ENCODE data around the gene SF3A2. TPM values are rescaled to one million over a fixed set of nuclear protein-coding genes. Genes with fewer than 3 reads are reported as not detected.

Gene SF3A2
- total RNA-seq, 2 experiments from 2014 or later = 142 to 151 TPM

DNA sequence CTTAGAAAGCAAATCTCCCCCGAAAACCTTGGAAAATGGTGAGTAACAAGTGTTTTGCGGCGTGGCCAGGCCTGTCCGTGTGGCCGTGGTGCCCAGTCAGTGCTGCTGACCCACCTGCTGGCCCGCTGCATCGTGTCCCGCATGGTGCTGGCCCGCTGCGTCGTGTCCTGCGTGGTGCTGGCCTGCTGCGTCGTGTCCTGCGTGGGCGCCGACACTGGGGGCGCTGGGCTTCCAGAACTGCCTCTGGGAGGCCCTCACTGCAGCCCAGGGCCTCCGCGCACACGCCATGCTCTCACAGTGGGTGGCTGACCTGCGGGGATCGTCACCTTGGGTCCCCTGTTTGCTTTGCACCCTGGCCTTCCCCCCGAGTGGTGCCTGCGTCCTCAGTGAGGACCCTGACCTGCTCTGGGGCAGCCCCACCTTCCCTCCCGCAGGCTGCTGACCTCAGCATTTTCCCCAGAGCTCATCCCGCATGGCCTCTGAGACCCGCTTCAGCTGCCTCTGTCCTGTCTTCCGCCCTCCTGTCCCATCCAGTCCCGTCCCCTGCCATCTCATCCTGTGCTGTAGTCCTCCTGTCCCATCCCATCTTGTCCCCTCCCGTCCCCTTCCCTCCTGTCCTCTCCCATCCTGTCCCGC lies 11.1 kb upstream of the SF3A2 start:
- Mint-ChIP-seq H3K27me3 (no peaks in the 10 kb centered on the region), H3K4me3 (no peak overlapping the region), H3K9me3 (no peaks in the 10 kb centered on the region), H3K4me1 (peaks cover 6% of the 10 kb centered on the region), H3K36me3 (ENCODE audit: low read depth) (peaks cover 23% of the 10 kb centered on the region), H3K27ac (no peak overlapping the region)
- POLR2A ChIA-PET = no interaction called here
- no peak for DNase-seq
- CTCF ChIA-PET = no interaction called here

DNA sequence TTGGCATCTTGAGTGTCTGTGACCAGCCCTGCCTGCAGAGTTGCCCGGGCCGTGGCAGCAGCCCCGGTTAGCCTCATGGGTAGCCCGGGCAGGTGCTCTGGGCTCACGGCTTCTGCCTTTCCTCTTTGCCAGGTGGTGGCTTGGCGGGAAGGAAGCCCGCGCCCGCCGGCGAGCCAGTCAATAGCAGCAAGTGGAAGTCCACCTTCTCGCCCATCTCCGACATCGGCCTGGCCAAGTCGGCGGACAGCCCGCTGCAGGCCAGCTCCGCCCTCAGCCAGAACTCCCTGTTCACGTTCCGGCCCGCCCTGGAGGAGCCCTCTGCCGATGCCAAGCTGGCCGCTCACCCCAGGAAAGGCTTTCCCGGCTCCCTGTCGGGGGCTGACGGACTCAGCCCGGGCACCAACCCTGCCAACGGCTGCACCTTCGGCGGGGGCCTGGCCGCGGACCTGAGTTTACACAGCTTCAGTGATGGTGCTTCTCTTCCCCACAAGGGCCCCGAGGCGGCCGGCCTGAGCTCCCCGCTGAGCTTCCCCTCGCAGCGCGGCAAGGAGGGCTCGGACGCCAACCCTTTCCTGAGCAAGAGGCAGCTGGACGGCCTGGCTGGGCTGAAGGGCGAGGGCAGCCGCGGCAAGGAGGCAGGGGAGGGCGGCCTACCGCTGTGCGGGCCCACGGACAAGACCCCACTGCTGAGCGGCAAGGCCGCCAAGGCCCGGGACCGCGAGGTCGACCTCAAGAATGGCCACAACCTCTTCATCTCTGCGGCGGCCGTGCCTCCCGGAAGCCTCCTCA lies 10.4 kb upstream of the SF3A2 start:
- Mint-ChIP-seq H3K4me1 (peaks cover 6% of the 10 kb centered on the region), H3K9me3 (no peaks in the 10 kb centered on the region), H3K36me3 (ENCODE audit: low read depth) (peaks cover 23% of the 10 kb centered on the region), H3K4me3 (no peak overlapping the region), H3K27ac (no peak overlapping the region), H3K27me3 (no peaks in the 10 kb centered on the region)
- DNase-seq = no peak
- ChIA-PET POLR2A (no interaction called here), CTCF (interaction anchor here (1.1 kb wide), 1 partner anchor 10 kb away, joined by 3 read pairs; the partner anchor contains the start of gene PLEKHJ1)

DNA sequence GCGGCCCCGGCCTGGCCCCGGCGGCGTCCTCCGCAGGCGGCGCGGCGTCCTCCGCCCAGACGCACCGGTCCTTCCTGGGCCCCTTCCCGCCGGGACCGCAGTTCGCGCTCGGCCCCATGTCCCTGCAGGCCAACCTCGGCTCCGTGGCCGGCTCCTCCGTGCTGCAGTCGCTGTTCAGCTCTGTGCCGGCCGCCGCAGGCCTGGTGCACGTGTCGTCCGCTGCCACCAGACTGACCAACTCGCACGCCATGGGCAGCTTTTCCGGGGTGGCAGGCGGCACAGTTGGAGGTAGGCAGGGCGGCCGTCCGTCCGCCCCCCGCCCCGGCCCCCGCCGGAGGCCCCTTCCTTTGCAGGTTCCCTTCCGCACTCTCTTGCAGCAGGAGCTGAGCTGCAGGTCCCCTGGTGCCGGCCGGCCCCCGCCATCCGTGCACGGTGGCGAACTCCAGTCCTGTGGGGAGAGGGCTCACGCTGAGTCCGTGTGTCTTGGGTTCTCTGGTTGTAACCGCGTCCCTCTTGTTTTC lies 9.7 kb upstream of the SF3A2 start:
- H3K4me3 Mint-ChIP-seq = no peak overlapping the region
- H3K4me1 Mint-ChIP-seq = peaks cover 6% of the 10 kb centered on the region
- H3K36me3 Mint-ChIP-seq (ENCODE audit: low read depth) = peaks cover 23% of the 10 kb centered on the region
- ChIA-PET CTCF (interaction anchor here (1.1 kb wide), 1 partner anchor 9 kb away, joined by 3 read pairs; the partner anchor contains the start of gene PLEKHJ1), POLR2A (no interaction called here)
- H3K27me3 Mint-ChIP-seq = no peaks in the 10 kb centered on the region
- no peaks in the 10 kb centered on the region for H3K9me3 Mint-ChIP-seq
- no peak for DNase-seq
- H3K27ac Mint-ChIP-seq = no peak overlapping the region

DNA sequence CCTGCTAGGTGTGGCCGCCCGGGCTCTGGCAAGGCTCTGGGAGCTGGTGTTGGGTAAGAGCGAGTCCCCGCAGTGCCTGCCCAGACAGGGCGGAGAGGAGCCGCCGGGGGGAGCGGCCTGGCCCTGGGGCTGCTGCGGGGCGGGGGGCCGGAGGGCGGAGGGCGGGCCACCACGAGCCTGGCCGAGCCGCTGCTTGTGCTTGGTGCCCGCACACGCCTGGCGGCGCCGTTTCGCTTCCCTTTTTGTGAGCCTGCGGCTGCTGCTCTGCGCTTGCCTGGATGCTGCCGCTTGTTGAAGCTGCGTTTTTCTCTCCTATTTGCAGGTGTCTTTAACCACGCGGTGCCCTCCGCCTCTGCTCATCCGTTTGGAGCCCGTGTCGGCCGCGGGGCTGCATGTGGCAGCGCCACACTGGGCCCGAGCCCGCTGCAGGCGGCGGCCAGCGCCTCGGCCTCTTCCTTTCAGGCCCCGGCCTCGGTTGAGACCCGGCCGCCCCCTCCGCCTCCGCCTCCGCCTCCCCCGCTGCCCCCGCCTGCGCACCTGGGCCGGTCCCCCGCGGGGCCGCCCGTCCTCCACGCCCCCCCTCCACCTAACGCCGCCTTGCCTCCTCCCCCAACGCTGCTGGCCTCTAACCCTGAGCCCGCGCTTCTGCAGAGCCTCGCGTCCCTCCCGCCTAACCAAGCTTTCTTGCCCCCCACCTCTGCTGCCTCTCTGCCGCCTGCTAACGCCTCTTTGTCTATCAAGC lies 9.0 kb upstream of the SF3A2 start:
- Mint-ChIP-seq H3K4me1 (peaks cover 6% of the 10 kb centered on the region), H3K27me3 (no peaks in the 10 kb centered on the region), H3K27ac (no peak overlapping the region), H3K4me3 (no peak overlapping the region), H3K36me3 (ENCODE audit: low read depth) (peaks cover 25% of the 10 kb centered on the region), H3K9me3 (no peaks in the 10 kb centered on the region)
- ChIA-PET POLR2A (no interaction called here), CTCF (interaction anchor here (1.2 kb wide), 1 partner anchor 12 kb away, joined by 3 read pairs; no protein-coding TSS in a partner anchor)
- DNase-seq = no peak

DNA sequence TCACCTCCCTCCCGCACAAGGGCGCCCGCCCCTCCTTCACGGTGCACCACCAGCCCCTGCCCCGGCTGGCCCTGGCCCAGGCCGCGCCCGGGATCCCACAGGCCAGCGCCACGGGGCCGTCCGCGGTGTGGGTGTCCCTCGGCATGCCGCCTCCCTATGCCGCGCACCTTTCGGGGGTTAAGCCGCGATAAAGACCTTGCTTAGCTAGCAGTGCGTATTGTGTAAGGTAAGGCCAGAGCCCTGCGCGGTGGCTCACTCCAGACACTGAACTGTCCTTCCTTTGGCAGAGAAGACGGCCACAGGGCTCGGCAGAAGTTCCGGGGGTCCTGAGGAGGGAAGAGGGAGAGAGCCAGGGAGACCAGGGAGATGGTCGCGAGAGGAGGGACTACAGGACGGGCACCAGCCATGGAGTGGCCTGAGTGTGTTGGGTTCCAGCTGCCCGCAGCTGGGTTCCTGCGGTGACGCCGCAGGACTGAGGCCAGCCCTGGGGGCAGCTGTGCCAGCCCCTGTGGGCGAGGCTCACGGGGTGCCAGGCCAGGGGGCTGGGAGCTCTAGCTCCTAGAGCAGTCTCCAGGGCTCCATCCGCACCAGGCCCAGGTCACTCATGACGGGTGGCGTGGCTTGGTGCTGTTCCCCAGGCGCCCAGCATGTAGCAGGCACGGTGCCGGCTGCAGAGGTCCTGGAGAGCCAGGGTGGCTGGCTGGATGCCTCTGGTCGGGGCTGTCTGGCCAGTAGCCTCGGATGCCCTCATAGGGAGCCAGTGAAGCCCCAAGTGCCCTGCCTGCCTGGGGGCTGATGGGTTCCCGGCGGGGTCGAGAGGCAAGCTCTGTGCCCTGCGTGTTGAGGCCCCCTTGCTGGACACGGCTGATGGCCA lies 8.2 kb upstream of the SF3A2 start:
- H3K27ac Mint-ChIP-seq = no peak overlapping the region
- POLR2A ChIA-PET = no interaction called here
- H3K4me3 Mint-ChIP-seq = no peak overlapping the region
- CTCF ChIA-PET = interaction anchor here (0.5 to 1.2 kb wide), 2 partner anchors 12 to 75 kb away, joined by 3 to 5 read pairs; no protein-coding TSS in a partner anchor
- H3K36me3 Mint-ChIP-seq (ENCODE audit: low read depth) = peaks cover 30% of the 10 kb centered on the region
- H3K27me3 Mint-ChIP-seq = no peaks in the 10 kb centered on the region
- H3K4me1 Mint-ChIP-seq = peaks cover 10% of the 10 kb centered on the region
- no peaks in the 10 kb centered on the region for H3K9me3 Mint-ChIP-seq
- DNase-seq = no peak

DNA sequence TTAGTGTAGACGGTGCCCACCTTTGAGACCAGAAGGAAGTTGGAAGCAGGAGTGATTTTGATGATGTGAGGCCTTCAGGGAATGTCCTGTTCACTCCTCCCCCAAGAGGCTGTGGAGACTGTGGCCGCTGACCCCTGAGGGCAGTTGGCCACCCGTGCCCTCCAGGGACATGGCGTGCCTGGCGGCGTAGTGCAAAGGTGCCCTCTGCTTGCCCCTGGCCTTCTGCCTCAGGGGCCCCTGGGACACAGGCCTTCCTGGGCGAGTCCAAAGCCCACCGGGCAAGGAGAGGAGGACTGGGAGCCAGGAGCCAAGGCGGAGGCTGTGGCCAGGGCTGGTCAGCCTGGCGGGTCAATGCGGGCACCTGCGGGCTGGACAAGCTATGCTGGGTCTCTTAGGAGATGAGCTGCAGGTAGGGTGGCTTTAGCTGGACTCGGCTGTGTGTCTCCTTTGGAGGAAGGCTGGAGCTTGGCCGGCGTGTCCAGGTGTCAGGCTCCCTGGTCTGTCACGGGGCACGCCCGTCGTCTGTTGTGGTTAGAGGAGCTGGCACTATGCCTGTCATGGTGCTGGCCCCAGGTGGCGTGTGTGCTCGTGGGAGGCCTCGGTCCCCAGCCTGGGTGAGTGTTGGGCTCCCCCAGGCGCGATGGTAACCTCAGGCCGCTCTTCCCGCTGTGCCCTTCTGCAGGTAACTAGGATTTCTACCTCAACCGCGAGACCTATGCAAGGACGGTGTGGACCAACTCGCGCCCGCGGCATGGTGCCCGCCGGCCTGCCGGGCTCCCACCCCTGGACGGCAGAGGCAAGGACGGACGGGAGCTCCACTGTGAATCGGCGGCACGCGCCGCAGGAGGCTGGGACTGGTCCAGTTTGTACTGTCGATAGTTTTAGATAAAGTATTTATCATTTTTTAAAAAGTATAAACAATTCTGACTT lies 7.3 kb upstream of the SF3A2 start:
- Mint-ChIP-seq H3K36me3 (ENCODE audit: low read depth) (peaks cover 30% of the 10 kb centered on the region), H3K4me3 (no peak overlapping the region), H3K27me3 (no peaks in the 10 kb centered on the region), H3K9me3 (no peaks in the 10 kb centered on the region), H3K4me1 (peaks cover 9% of the 10 kb centered on the region), H3K27ac (no peak overlapping the region)
- ChIA-PET POLR2A (interaction anchor here (0.6 kb wide), 2 partner anchors 71 to 303 kb away, joined by 3 to 14 read pairs; no protein-coding TSS in a partner anchor), CTCF (interaction anchor here (0.5 kb wide), 1 partner anchor 76 kb away, joined by 5 read pairs; no protein-coding TSS in a partner anchor)
- no peak for DNase-seq

DNA sequence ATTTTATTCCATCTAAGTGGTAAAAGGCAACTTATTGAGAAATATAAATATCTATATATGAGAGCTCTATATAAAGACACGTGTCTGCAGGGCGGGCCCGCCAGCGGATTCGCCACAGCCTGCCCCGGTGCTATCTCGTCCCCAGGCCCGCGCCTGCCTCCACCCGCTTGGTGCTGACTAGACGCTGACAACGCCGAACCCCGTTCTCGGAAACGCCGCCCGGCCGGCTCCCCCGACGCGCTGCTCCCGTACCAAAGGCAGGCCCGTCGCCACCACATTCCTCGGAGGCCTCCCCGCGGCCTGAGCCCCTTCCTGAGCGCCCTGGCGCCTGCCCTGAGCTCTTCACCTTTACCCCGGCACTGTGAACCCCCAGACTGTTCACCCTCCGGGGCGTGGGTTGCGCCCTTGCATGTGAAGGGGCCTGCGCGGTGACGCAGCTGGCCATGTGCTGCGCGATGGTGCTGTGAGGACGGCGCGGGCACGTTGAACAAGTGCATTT lies 6.5 kb upstream of the SF3A2 start:
- Mint-ChIP-seq H3K27me3 (no peaks in the 10 kb centered on the region), H3K9me3 (no peaks in the 10 kb centered on the region), H3K4me1 (peaks cover 13% of the 10 kb centered on the region), H3K27ac (no peak overlapping the region), H3K4me3 (no peak overlapping the region), H3K36me3 (ENCODE audit: low read depth) (peaks cover 32% of the 10 kb centered on the region)
- DNase-seq = no peak
- ChIA-PET CTCF (interaction anchor here (0.7 to 1.1 kb wide), 2 partner anchors 41 to 43 kb away, joined by 3 read pairs; no protein-coding TSS in a partner anchor), POLR2A (interaction anchor here (0.6 kb wide), 2 partner anchors 72 to 304 kb away, joined by 3 to 14 read pairs; no protein-coding TSS in a partner anchor)

DNA sequence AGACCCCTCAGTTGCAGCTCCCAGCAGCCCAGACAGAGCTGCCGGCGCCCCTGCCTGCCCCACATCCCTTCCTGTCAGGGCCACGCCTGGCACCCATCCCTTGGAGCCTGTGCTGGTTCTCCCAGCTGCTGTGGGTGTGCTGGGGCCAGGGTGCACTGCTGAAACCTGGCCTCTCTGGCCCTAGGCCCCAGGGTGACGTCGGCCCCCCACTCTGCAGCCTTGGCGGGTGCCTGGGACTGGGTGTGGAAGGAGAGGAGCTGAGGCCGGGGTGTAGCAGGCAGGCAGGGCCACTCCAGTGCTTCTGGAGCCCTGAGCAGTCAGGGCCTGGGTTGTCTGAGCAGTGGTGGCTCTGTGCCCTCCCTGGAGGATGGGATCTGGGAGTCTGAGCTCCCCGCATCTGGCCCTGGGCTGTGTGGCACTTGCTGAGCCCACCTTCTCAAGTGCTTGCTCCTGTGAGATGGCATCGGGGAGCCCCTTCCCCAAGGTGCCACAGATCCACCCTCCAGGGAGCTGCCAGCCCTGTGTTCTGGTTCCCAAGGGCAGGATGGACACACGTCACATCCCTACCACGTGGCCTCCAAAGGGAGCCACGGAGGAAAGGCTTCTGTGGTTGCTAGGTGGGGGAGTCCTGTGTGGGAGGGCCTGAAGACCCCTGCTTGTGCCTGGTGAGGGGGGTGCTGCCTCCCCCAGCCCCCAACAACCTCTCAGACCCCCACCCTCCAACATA lies 5.7 kb upstream of the SF3A2 start:
- no peaks in the 10 kb centered on the region for H3K9me3 Mint-ChIP-seq
- H3K4me3 Mint-ChIP-seq = no peak overlapping the region
- no peaks in the 10 kb centered on the region for H3K27me3 Mint-ChIP-seq
- no peak for DNase-seq
- H3K36me3 Mint-ChIP-seq (ENCODE audit: low read depth) = peaks cover 31% of the 10 kb centered on the region
- ChIA-PET CTCF (interaction anchor here (0.7 to 1.1 kb wide), 2 partner anchors 40 to 43 kb away, joined by 3 read pairs; no protein-coding TSS in a partner anchor), POLR2A (no interaction called here)
- peaks cover 15% of the 10 kb centered on the region for H3K4me1 Mint-ChIP-seq
- H3K27ac Mint-ChIP-seq = no peak overlapping the region

DNA sequence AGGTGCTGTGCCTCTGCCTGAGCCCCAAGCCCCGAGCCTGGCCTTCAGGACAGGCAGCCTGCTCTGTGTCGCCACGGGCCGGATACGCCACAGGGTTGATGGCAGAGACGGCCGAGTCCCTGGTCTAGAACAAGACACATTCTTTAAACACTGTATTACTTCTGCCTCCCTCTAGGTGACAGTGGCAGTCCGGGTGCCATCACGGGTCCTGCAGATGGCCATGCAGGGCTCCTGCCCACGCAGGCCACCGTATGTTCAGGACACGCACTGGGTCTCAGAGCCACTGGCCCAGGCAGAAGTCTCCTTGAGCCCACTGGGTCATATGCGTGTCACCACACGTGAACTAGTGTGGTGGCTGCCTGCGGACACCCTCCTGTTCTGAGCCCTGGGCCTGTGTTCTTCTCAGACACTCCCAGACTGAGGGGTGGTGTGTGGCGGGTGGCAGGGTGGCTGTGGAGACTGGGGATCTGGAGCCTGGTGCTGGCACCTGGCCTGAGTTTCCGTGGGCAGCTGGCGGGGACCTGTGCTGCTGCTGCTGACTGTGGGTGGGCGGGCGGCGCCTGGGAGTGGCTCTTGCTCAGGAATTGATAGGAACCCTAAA lies 4.9 kb upstream of the SF3A2 start:
- Mint-ChIP-seq H3K9me3 (no peaks in the 10 kb centered on the region), H3K27ac (no peak overlapping the region), H3K4me3 (no peak overlapping the region), H3K4me1 (peaks cover 18% of the 10 kb centered on the region), H3K27me3 (no peaks in the 10 kb centered on the region), H3K36me3 (ENCODE audit: low read depth) (peaks cover 34% of the 10 kb centered on the region)
- DNase-seq = no peak
- POLR2A ChIA-PET = no interaction called here
- CTCF ChIA-PET = no interaction called here

DNA sequence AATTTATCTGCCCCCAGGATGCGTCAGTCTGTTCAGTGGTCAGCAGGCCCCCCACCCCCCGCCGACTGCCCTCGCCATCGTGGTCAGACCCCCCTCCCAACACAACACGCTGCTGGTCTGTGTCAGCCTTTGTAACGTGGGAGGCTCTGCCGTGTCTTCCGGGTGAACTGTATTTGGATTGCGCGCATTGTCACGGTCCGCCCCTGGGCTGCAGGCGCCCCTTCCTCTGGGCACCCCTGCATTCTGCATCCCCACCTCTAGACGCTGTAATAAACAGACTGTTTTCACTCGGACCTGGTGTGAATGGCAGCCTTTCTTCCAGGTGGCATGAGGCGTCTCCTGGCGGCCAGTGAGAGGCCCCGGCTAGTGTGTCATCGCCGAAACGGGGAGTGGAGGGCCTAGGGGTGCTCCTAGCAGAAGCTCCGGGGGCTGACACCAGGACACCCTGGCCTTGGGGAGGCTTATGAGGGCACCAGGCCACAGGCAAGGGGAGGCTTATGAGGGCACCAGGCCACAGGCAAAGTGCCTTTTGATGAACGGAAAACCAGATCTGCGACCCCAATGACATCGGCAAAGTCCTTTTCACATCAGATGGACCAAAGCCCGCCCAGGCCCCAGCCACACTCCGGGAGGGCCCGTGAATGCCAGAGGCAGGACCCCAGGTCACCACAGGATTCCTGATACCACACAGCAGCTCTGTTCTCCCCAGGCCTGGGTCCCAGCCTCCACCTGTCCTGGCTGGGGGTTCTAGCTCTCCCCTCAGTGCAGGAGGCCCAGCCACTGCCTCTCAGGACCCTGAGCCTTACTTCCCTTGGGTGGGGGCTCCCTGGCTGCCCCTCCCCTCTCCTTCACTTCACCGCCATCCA lies 4.1 kb upstream of the SF3A2 start:
- CTCF ChIA-PET = interaction anchor here (0.8 kb wide), 1 partner anchor 28 kb away, joined by 3 read pairs; no protein-coding TSS in a partner anchor

More for the DNA sequence above, 4.1 kb upstream of the SF3A2 start:
- POLR2A ChIA-PET = no interaction called here
- H3K27me3 Mint-ChIP-seq = no peaks in the 10 kb centered on the region
- H3K9me3 Mint-ChIP-seq = no peaks in the 10 kb centered on the region
- H3K4me1 Mint-ChIP-seq = peaks cover 20% of the 10 kb centered on the region
- H3K27ac Mint-ChIP-seq = peak overlapping the region; percentile 74
- DNase-seq = no peak
- H3K4me3 Mint-ChIP-seq = no peak overlapping the region
- peaks cover 38% of the 10 kb centered on the region for H3K36me3 Mint-ChIP-seq (ENCODE audit: low read depth)
